ENCODE data around the gene PCNX3.

PCNX3 gene

GRCh38 chr11:65646958-65647701, 31.6 kb downstream of the PCNX3 start:
- no peak for FAIRE-seq
- DNase-seq (ENCODE audit: insufficient read length): no peak
- no peak for TF ChIP-seq POLR2A (IDR thresholded peaks at IDR 0.05; ENCODE audit: low read depth, low read length)
- TF ChIP-seq TAF1 (IDR thresholded peaks at IDR 0.05; ENCODE audit: borderline replicate concordance, low read depth, low read length): no peak
- no peak for TF ChIP-seq POLR2AphosphoS5 (IDR thresholded peaks at IDR 0.05; ENCODE audit: low read depth, low read length)

- no peak for DNase-seq (ENCODE audit: insufficient read length)
- no peak for FAIRE-seq
- TF ChIP-seq POLR2AphosphoS5 (IDR thresholded peaks at IDR 0.05; ENCODE audit: low read depth, low read length) (no peak), POLR2A (IDR thresholded peaks at IDR 0.05; ENCODE audit: low read depth, low read length) (no peak), TAF1 (IDR thresholded peaks at IDR 0.05; ENCODE audit: borderline replicate concordance, low read depth, low read length) (no peak)
Observed at GRCh38 chr11:65648997-65649493, 33.5 kb downstream of the PCNX3 start.

- TF ChIP-seq TAF1 (IDR thresholded peaks at IDR 0.05; ENCODE audit: borderline replicate concordance, low read depth, low read length) (no peak), POLR2A (IDR thresholded peaks at IDR 0.05; ENCODE audit: low read depth, low read length) (no peak), POLR2AphosphoS5 (IDR thresholded peaks at IDR 0.05; ENCODE audit: low read depth, low read length) (no peak)
- no peak for FAIRE-seq
- no peak for DNase-seq (ENCODE audit: insufficient read length)
Observed at GRCh38 chr11:65649656-65650546, 34.3 kb downstream of the PCNX3 start.

GRCh38 chr11:65650547-65651338, 35.2 kb downstream of the PCNX3 start:
- no peak for FAIRE-seq
- no peak for DNase-seq (ENCODE audit: insufficient read length)
- TF ChIP-seq POLR2AphosphoS5 (IDR thresholded peaks at IDR 0.05; ENCODE audit: low read depth, low read length): no peak
- TF ChIP-seq POLR2A (IDR thresholded peaks at IDR 0.05; ENCODE audit: low read depth, low read length): no peak
- no peak for TF ChIP-seq TAF1 (IDR thresholded peaks at IDR 0.05; ENCODE audit: borderline replicate concordance, low read depth, low read length)

GRCh38 chr11:65651339-65651588, 35.7 kb downstream of the PCNX3 start:
- no peak for TF ChIP-seq POLR2AphosphoS5 (IDR thresholded peaks at IDR 0.05; ENCODE audit: low read depth, low read length)
- no peak for TF ChIP-seq TAF1 (IDR thresholded peaks at IDR 0.05; ENCODE audit: borderline replicate concordance, low read depth, low read length)
- TF ChIP-seq POLR2A (IDR thresholded peaks at IDR 0.05; ENCODE audit: low read depth, low read length): no peak
- no peak for FAIRE-seq
- DNase-seq (ENCODE audit: insufficient read length): no peak

- TF ChIP-seq TAF1 (IDR thresholded peaks at IDR 0.05; ENCODE audit: borderline replicate concordance, low read depth, low read length) (no peak), POLR2AphosphoS5 (IDR thresholded peaks at IDR 0.05; ENCODE audit: low read depth, low read length) (no peak; the same call in 1 of the 2 replicates)
- DNase-seq (ENCODE audit: insufficient read length) (no peak), FAIRE-seq (no peak)
Observed at GRCh38 chr11:65651589-65652510, 36.3 kb downstream of the PCNX3 start.

- FAIRE-seq: peak; percentile 99
Observed at GRCh38 chr11:65652511-65653228, 37.1 kb downstream of the PCNX3 start.

GRCh38 chr11:65653229-65654225, 38.0 kb downstream of the PCNX3 start:
- peak; percentile 36 for DNase-seq (ENCODE audit: insufficient read length)
- TF ChIP-seq TAF1 (IDR thresholded peaks at IDR 0.05; ENCODE audit: borderline replicate concordance, low read depth, low read length): no peak
- TF ChIP-seq POLR2AphosphoS5 (IDR thresholded peaks at IDR 0.05; ENCODE audit: low read depth, low read length): peak; percentile 16; the same call in 1 of the 2 replicates
- TF ChIP-seq POLR2A (IDR thresholded peaks at IDR 0.05; ENCODE audit: low read depth, low read length): no peak
- no peak for FAIRE-seq

More at GRCh38 chr11:65652511-65653228, 37.1 kb downstream of the PCNX3 start:
- TF ChIP-seq TAF1 (IDR thresholded peaks at IDR 0.05; ENCODE audit: borderline replicate concordance, low read depth, low read length) (no peak), POLR2AphosphoS5 (IDR thresholded peaks at IDR 0.05; ENCODE audit: low read depth, low read length) (peak; percentile 80; the same call in 1 of the 2 replicates), POLR2A (IDR thresholded peaks at IDR 0.05; ENCODE audit: low read depth, low read length) (peak; percentile 81)
- DNase-seq (ENCODE audit: insufficient read length): peak; percentile 100
